ENCODE measurements around the gene AQP12A.
"Not testable (repeated sequence)": the region's sequence is repeated elsewhere in the genome, so short reads cannot be mapped to it uniquely, and the experiment has no call there.

AQP12A gene, protein sequence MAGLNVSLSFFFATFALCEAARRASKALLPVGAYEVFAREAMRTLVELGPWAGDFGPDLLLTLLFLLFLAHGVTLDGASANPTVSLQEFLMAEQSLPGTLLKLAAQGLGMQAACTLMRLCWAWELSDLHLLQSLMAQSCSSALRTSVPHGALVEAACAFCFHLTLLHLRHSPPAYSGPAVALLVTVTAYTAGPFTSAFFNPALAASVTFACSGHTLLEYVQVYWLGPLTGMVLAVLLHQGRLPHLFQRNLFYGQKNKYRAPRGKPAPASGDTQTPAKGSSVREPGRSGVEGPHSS

DNA sequence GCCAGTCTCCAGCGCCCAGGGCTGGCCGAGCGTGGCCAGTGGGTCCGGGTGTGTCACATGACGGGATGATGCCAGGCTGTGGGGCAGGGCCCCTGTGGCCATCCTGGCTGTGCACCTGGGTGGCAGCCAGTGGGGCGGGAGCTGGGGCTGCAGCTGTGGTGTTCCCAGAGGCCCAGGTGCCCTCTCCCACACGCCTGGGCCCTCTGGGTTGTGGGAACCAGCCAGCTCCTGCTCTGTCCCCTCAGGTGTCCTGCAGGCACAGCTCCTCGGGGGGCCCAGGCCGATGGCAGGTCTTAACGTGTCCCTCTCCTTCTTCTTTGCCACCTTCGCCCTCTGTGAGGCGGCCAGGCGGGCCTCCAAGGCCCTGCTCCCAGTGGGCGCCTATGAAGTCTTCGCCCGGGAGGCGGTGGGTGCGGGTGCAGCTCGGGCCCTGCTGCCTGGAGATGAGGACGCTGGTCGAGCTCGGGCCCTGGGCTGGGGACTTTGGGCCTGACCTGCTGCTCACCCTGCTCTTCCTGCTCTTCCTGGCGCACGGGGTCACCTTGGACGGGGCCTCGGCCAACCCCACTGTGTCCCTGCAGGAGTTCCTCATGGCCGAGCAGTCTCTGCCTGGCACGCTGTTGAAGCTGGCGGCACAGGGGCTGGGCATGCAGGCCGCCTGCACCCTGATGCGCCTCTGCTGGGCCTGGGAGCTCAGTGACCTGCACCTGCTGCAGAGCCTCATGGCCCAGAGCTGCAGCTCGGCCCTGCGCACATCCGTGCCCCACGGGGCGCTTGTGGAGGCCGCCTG, at the start of gene AQP12A:
TSS of gene AQP12A (plus strand) at position 236 of the 790 bp plus-strand sequence. CDS start at position 284, 48 bp downstream.
- not testable (repeated sequence) for DNase-seq (ENCODE audit: low read depth in 3 of 3, low spot score in 1 of 3)

- DNase-seq (ENCODE audit: low read depth in 3 of 3, low spot score in 1 of 3): no peak
Observed at GRCh38 chr2:240642061-240642805, 49.4 kb upstream of the AQP12A start.

- no peak for DNase-seq (ENCODE audit: low read depth in 3 of 3, low spot score in 1 of 3)
Observed at GRCh38 chr2:240642806-240643092, 48.9 kb upstream of the AQP12A start.

DNA sequence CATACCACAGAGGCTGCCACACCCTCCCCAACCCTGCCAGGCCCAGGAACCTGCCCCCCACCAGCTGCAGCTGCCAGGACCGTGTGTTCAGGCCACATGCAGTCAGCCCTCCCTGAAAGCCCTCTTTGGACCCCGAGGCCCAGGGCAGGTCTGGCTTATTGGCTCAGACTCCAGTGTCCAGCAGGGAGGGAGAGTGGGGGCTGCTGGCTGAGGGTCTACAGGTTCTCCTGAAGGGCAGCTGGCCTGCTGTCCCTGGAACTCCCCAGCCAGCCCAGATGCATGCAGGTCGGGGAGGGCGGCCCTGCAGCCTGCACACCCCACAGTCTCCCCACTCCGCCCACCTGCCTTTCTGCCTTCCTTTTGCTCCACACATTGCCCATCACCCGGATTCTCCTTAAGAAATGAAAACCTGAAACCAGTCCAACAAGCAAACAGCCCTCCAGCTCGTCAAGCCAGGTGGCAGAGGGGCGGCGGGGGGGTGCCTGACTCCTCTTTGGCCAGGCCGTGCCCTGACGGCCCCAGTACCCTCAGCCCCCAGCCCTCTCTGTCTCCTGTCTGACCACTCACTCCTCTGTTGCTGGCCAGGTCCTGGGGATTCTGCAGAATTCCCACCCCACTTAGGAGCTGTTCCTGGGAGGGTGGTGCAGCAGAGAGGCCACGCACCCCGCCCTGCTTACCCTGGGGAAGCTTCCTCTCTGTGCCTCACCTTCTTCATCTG, 48.4 kb upstream of the AQP12A start:
- DNase-seq (ENCODE audit: low read depth in 3 of 3, low spot score in 1 of 3): no peak

- no peak for DNase-seq (ENCODE audit: low read depth in 3 of 3, low spot score in 1 of 3)
Observed at GRCh38 chr2:240643811-240644150, 47.9 kb upstream of the AQP12A start.

- DNase-seq (ENCODE audit: low read depth in 3 of 3, low spot score in 1 of 3): no peak
Observed at GRCh38 chr2:240644171-240644651, 47.5 kb upstream of the AQP12A start.

GRCh38 chr2:240644859-240645301, 46.8 kb upstream of the AQP12A start:
- no peak for DNase-seq (ENCODE audit: low read depth in 3 of 3, low spot score in 1 of 3)

DNA sequence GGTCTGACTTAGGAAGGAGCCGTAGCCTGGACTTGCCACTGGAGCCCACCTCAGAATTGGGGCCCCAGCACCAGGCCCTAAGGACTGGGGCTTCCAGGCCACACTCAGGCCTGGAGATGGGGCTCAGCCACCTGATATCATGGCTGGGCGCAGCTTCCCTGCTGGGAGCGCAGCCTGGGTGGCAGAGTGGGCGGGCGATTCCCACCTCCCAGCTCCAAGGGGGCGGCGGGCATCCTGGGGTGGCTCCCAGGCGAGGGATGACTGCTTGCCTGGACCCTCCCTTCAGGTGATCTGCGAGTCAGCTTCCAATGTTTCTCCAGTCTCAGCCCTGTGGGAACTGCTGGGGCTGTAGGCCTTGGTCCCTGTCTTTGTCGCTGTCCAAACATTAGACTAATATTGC, 46.3 kb upstream of the AQP12A start:
- no peak for DNase-seq (ENCODE audit: low read depth in 3 of 3, low spot score in 1 of 3)

DNA sequence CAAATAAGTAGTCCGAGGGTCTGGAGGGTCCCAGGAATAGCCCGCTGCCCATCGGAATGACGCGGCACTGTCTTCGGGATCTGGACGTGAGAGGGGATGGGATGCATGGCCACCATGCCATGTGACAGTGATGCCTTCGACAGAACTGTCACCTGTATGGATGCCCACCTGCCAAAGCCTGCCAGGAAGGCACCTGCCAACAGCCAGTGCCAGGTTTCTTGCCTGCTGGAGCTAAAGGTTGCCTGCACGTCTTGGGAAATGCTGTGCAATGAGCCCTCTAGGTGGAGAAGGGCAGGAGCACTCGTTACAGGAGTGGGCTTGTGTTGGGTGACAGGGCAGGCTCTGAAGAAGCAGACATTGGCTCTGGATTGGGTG, 45.9 kb upstream of the AQP12A start:
- no peak for DNase-seq (ENCODE audit: low read depth in 3 of 3, low spot score in 1 of 3)

- DNase-seq (ENCODE audit: low read depth in 3 of 3, low spot score in 1 of 3): no peak
Observed at GRCh38 chr2:240646176-240646899, 45.3 kb upstream of the AQP12A start.

DNA sequence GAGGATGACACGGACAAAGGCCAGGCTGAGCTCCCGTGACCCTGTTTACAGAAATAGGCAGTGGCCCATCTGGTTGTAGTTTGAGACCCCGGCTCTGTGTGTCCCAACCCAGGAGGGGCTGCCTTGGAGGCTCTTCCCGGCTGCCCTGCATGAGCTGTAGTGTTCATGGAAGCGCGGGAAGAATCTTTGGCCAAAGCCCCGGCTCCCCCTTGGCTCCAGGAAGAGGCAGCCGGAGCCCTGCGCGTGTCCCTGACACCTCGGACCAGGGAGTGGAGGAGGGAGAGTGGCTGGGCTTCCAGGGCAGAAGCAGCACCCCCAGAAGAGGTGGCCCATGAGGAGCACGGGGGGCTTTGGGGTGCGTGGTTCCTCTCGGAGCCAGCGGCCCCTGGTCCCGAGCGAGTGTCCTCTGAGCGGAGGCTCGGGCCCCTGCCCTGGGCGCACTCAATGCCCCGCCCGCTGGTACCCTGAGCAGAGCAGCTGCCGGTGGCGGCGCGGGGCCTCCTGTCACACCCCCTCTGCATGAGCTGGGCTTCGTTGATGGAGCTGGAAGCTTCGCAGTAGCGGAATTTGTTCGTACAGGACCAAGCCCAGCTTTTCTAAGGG, 44.7 kb upstream of the AQP12A start:
- no peak for DNase-seq (ENCODE audit: low read depth in 3 of 3, low spot score in 1 of 3)

GRCh38 chr2:240647503-240648154, 44.0 kb upstream of the AQP12A start:
- no peak for DNase-seq (ENCODE audit: low read depth in 3 of 3, low spot score in 1 of 3)

DNA sequence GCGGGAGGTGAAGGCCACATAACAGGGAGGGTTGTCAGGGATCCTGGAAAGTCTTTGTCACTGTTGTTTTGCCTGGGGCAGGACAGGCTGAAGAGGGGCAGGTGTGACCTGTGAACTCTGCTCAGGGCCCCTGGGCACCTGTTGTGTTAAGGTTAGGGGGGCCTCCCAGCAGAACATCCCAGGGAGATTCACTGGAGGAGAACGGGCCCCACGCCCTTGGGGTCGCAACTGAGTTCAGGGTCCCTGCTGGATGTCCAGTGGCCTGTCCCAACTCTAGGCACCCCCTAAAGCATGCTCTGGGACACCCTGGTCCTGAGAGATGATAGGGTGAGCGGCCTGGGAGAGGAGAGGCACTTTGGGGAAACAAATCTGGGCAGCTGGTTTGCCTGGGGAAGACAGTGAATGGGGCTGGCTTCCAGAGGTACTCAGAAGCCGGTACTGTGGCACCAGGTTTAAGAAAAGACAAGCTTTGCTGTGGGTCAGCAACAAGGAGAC, 43.5 kb upstream of the AQP12A start:
- DNase-seq (ENCODE audit: low read depth in 3 of 3, low spot score in 1 of 3): no peak

DNA sequence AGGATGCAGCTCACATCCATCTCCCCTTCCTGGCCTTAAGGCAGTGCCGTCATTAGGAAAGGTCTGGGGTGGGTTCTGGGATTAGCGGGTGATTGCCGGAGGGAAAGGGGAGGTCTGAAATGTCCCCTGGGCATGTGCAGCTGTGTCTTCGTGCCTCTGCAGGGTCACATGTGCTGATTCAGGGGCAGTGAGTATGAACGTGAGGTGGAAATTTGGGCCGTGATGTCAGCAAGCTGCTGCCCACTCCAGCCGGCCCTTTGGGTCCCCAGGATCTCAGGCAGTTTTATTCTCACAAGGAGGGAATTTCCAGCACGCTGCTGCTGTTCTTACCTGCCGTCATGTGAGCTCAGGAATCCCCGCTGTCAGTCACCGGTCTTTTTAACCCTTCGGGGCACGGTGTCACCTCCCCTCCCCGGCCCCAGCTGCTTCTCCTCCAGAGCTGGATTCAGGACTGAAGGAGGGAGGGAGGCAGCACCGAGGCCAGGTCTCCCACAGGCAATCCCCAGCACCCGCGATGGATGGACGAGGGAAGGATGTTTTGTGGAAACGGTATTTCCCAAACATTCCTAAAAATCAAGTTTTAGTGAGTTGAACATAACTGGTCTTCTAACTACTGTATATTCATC, 42.9 kb upstream of the AQP12A start:
- no peak for DNase-seq (ENCODE audit: low read depth in 3 of 3, low spot score in 1 of 3)

- DNase-seq (ENCODE audit: low read depth in 3 of 3, low spot score in 1 of 3): no peak
Observed at GRCh38 chr2:240649331-240649730, 42.3 kb upstream of the AQP12A start.

GRCh38 chr2:240650254-240650965, 41.3 kb upstream of the AQP12A start:
- DNase-seq (ENCODE audit: low read depth in 3 of 3, low spot score in 1 of 3): no peak

GRCh38 chr2:240651185-240651584, 40.5 kb upstream of the AQP12A start:
- no peak for DNase-seq (ENCODE audit: low read depth in 3 of 3, low spot score in 1 of 3)

Measured in stimulated activated CD4-positive, alpha-beta T cell treated with anti-CD3 and anti-CD28 coated beads, TNF-alpha, amount 100 ng/mL, for 1 hour (primary cell).